HG03097 (cell line): Measurements from ENCODE around the gene PACSIN2.

Experiments used
- ATAC-seq: cut with Tn5 transposase; IDR thresholded peaks from one replicate; pipeline ENCODE4 v1.9.1; 2021; ENCODE audit not compliant: unreplicated experiment, low FRiP score

Gene PACSIN2

GRCh38 chr22:42889304-42889703 is 125.6 kb downstream of the PACSIN2 start:
- ATAC-seq: peak; percentile 43

- ATAC-seq: no peak
Observed at GRCh38 chr22:42887523-42888507, 127.1 kb downstream of the PACSIN2 start.

- ATAC-seq: no peak
Observed at GRCh38 chr22:42887120-42887519, 127.8 kb downstream of the PACSIN2 start.

- ATAC-seq: no peak
Observed at GRCh38 chr22:42885446-42885845, 129.5 kb downstream of the PACSIN2 start.

DNA sequence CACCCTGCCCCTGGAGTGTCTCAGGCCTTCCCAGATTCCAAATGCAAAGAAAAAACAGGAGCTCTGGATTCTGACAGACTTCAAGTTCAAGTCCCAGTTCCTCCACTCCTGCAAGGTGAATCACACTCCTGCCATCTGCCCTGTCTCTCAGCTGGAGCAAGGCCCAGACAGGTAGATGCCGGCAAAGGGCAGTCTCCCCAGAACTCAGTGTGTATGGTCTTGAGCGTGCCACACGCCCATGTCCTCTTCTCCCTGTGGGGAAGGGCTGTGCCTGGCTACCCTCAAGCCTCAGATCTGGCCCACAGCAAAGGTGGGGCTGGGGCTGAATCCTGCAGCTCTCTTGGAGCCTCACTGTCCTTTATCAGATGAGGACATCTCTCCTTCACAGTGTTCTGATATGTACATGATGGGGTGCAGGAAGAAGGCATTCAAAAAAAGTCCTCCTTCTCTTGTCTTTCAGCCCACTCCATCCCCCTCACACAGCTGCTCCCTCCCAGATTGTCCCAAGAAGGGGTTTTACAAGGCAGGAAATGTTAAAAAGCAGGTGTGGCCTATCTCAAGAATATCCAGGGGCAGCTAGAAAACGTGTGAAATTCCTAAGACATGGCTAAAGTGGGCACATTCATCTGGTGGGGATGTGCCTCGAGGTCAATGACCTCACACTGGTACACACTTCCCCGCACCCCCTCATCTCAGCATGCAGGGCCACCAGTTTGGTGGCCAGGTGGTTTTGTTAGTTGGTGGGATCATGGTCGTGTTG is 130.2 kb downstream of the PACSIN2 start:
- no peak for ATAC-seq

DNA sequence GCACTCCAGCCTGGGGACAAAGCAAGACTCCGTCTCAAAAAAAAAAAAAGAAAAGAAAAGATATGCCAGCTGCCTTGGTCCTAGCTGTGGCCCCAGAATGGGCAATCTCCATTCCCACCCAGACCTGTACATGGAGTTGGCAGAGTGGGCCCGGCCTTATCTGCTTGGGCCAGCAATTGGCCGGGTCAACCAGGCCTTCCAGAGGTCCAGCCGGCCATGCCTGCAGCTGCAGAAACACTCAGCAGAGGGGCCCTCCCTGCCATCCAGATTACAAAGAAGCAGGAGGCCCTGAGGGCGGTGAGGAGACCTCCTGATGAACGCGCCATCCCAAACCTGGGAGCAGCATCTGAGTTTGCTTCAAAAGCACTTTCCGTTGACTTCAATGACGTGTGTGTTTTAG is 131.0 kb downstream of the PACSIN2 start:
- no peak for ATAC-seq

GRCh38 chr22:42883121-42883520 is 131.8 kb downstream of the PACSIN2 start:
- ATAC-seq: no peak

- no peak for ATAC-seq
Observed at GRCh38 chr22:42881982-42882656, 132.8 kb downstream of the PACSIN2 start.

DNA sequence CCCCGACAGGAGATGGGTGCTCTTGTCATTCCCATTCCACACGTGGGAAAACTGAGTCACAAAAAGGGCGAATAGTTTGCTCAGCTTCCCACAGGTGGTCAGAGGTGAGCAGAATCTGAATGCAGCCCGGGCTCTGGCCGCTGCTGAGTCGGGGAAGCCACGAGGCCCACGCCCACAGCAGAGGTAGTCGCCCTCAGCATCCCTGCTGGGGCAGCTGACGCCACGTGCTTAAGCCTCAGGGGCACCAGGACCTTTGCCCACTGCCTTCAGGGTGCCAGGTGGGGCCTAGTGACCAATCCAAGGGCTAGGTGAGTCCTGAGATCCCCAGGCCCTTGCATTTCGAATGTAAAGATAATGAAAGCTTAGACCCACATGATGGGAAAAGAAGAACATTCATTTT is 133.7 kb downstream of the PACSIN2 start:
- no peak for ATAC-seq

- no peak for ATAC-seq
Observed at GRCh38 chr22:42880815-42881214, 134.1 kb downstream of the PACSIN2 start.

GRCh38 chr22:42879371-42880021 is 135.5 kb downstream of the PACSIN2 start:
- ATAC-seq: no peak

DNA sequence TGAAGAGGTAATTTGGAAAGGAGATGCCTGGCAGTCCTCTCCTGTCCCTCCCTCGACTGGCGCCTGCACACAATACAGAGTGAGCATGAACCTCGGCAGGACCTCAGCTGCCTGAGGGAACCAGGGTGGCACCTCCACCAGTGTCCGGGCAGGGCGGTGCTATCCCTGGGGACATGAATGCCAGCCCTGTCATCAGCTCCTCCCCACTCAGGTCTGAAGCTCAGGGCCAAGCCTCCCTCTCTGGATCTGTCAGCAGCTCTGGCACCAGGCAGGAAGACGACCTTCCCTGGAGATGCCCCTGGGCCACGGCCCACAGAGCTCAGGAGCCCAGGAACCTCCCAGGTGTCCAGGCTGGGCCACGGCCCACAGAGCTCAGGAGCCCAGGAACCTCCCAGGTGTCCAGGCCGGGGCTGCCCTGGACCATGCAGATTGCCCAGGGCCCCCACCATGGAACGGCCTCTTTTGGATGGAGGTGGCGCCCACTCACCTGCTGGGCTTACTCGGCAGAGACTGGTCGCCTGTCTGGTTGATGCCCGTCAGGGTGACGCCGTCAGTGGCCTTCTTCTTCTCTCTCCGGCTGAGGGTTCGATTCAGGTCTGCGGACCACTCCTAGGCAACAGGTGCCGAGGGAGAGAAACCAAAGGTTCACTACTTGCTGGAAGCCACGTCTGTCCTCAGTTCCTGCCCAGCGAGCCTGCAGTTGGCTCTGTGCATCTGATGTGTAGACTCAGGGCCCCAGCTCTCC is 136.2 kb downstream of the PACSIN2 start:
- ATAC-seq: no peak

GRCh38 chr22:42877597-42878340 is 137.2 kb downstream of the PACSIN2 start:
- ATAC-seq: no peak

GRCh38 chr22:42877158-42877557 is 137.8 kb downstream of the PACSIN2 start:
- no peak for ATAC-seq

- no peak for ATAC-seq
Observed at GRCh38 chr22:42876041-42876440, 138.9 kb downstream of the PACSIN2 start.

DNA sequence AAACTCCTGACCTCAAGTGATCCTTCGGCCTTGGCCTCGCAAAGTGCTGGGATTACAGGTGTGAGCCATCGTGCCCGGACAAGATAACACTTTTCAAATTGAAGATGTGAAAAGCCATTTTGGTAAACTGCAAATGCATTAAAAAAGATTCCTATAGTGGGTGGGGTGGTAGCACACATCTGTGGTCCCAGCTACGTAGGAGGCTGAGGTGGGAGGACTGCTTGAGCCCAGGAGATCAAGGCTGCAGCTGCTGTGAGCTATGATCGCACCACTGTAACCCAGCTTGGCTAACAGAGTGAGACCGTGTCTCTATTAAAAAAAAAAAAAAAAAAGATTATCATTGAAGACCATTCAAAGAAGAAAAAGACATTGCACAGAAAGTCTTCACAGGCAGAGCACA is 140.9 kb downstream of the PACSIN2 start:
- ATAC-seq: no peak

GRCh38 chr22:42873356-42873755 is 141.6 kb downstream of the PACSIN2 start:
- no peak for ATAC-seq

- ATAC-seq: no peak
Observed at GRCh38 chr22:42872821-42873220, 142.1 kb downstream of the PACSIN2 start.
